H1 (cell line): ENCODE results near the gene LTBR. TPM values are rescaled to one million over a fixed set of nuclear protein-coding genes. Genes with fewer than 3 reads are reported as not detected.

Source experiments
- CTCF ChIA-PET: fragments of 300-600 bp; sonication (Branson Sonifier 250); formaldehyde crosslinking; loops from one replicate; lab custom pipeline; 2021; ENCODE audit not compliant: partially characterized antibody; lab: Charles Lee
- POLR2A ChIA-PET: fragments of 300-600 bp; sonication (Branson Sonifier 250); formaldehyde crosslinking; loops from one replicate; lab custom pipeline; 2021; ENCODE audit warnings: inconsistent platforms; ENCODE audit not compliant: partially characterized antibody; lab: Charles Lee
- DNase-seq, 2 experiments: peaks; one replicate each; pipeline versions ENCODE4 v3.0.0 to v3.0.0-alpha.2; 2010 to 2022; ENCODE audit warnings: low spot score in 2 of 2, low read depth in 1 of 2, mixed read lengths in 1 of 2
- FAIRE-seq: peaks from 2 replicates; lab custom pipeline; 2011; peaks lifted over from hg19 to GRCh38; lab: Jason Lieb, UNC
- H2AFZ ChIP-seq: 2 replicates; pipeline ENCODE4 v1.8.1; 2012; ENCODE audit warnings: low read length, inconsistent platforms
- H2AK5ac ChIP-seq: 2 replicates; pipeline ENCODE4 v1.6.1; 2013; ENCODE audit warnings: low read depth, low read length
- H2BK120ac ChIP-seq: replicated peaks from 2 replicates; pipeline ENCODE3; 2013; ENCODE audit warnings: low read depth, low read length, inconsistent platforms
- H2BK12ac ChIP-seq: 2 replicates; pipeline ENCODE4 v1.6.1; 2013; ENCODE audit warnings: low read depth, low read length
- H2BK15ac ChIP-seq: 2 replicates; pipeline ENCODE4 v1.6.1; 2013; ENCODE audit warnings: low read length
- H2BK20ac ChIP-seq: 2 replicates; pipeline ENCODE4 v1.6.1; 2013; ENCODE audit warnings: low read length
- H2BK5ac ChIP-seq: 2 replicates; pipeline ENCODE4 v1.6.1; 2013; ENCODE audit warnings: low read depth, low read length
- H3K14ac ChIP-seq: 2 replicates; pipeline ENCODE4 v1.6.1; 2013; ENCODE audit warnings: inconsistent platforms; ENCODE audit not compliant: insufficient read length
- H3K18ac ChIP-seq: 2 replicates; pipeline ENCODE4 v1.6.1; 2013; ENCODE audit warnings: low read length; ENCODE audit errors: extremely low read depth
- H3K23ac ChIP-seq: 2 replicates; pipeline ENCODE4 v1.6.1; 2013; ENCODE audit warnings: inconsistent platforms; ENCODE audit not compliant: insufficient read length
- H3K23me2 ChIP-seq: 2 replicates; pipeline ENCODE4 v1.6.1; 2013; ENCODE audit warnings: low read depth, low read length
- H3K27ac ChIP-seq: 2 replicates; pipeline ENCODE4 v1.6.1; 2011; ENCODE audit warnings: low read depth, low read length, inconsistent platforms
- H3K27me3 ChIP-seq, 4 experiments: replicated peaks in 1 of 4; 1 replicate in 1 of 4; 2 replicates in 3 of 4; pipeline versions ENCODE4 v1.6.1 to v1.8.1; 2011 to 2013; ENCODE audit warnings: low read length in 3 of 4, mild to moderate bottlenecking in 3 of 4, inconsistent platforms in 2 of 4, mixed read lengths in 2 of 4, moderate library complexity in 1 of 4; ENCODE audit not compliant: control insufficient read depth in 3 of 4, insufficient read depth in 3 of 4; ENCODE audit errors: extremely low read depth in 1 of 4
- H3K36me3 ChIP-seq, 4 experiments: 2 replicates each; pipeline versions ENCODE4 v1.6.1 to v1.8.1; 2011 to 2013; ENCODE audit warnings: mild to moderate bottlenecking in 4 of 4, low read length in 3 of 4, moderate library complexity in 2 of 4, control low read depth in 1 of 4, inconsistent platforms in 1 of 4; ENCODE audit not compliant: insufficient read depth in 4 of 4, control insufficient read depth in 2 of 4
- H3K4ac ChIP-seq: replicated peaks from 2 replicates; pipeline ENCODE3; 2013; ENCODE audit warnings: low read length, low read depth, mixed read lengths, inconsistent platforms; ENCODE audit not compliant: insufficient read length
- H3K4me1 ChIP-seq, 4 experiments: replicated peaks in 1 of 4; 1 replicate in 1 of 4; 2 replicates in 3 of 4; pipeline versions ENCODE4 v1.6.1 to v1.8.1; 2011 to 2013; ENCODE audit warnings: low read length in 3 of 4, inconsistent platforms in 2 of 4, mixed read lengths in 1 of 4; ENCODE audit not compliant: insufficient read depth in 4 of 4, control insufficient read depth in 3 of 4
- H3K4me2 ChIP-seq, 2 experiments: 2 replicates each; pipeline versions ENCODE4 v1.6.1 to v1.8.1; 2011 to 2013; ENCODE audit warnings: low read depth in 2 of 2, low read length in 2 of 2, control low read depth in 1 of 2, inconsistent platforms in 1 of 2, mild to moderate bottlenecking in 1 of 2; ENCODE audit not compliant: insufficient read depth in 1 of 2
- H3K4me3 ChIP-seq, 4 experiments: fragments of 200-600, 300-600 bp in 1 of 4; sonication (generic), shearing (Covaris generic), sonication (Bioruptor Twin) in 1 of 4; 2 replicates each; pipeline versions ENCODE4 v1.5.1 to v1.8.1; 2011 to 2016; ENCODE audit warnings: low read length in 4 of 4, low read depth in 3 of 4, control low read depth in 2 of 4, inconsistent platforms in 2 of 4, mild to moderate bottlenecking in 2 of 4, mixed read lengths in 1 of 4, moderate library complexity in 1 of 4; ENCODE audit not compliant: insufficient read depth in 2 of 4; ENCODE audit errors: extremely low read depth in 1 of 4
- H3K56ac ChIP-seq: replicated peaks from 2 replicates; pipeline ENCODE3; 2013; ENCODE audit warnings: low read depth, mild to moderate bottlenecking, mixed read lengths, low read length, inconsistent platforms; ENCODE audit not compliant: insufficient read length
- H3K79me1 ChIP-seq: 2 replicates; pipeline ENCODE4 v1.6.1; 2013; ENCODE audit warnings: low read depth, low read length, control low read depth
- H3K79me2 ChIP-seq, 2 experiments: 2 replicates each; pipeline versions ENCODE4 v1.6.1 to v1.8.1; 2012 to 2013; ENCODE audit warnings: low read length in 2 of 2, mild to moderate bottlenecking in 2 of 2, inconsistent platforms in 1 of 2; ENCODE audit not compliant: insufficient read depth in 2 of 2, control insufficient read depth in 1 of 2
- H3K9ac ChIP-seq, 4 experiments: replicated peaks in 1 of 4; 1 replicate in 1 of 4; 2 replicates in 3 of 4; pipeline versions ENCODE4 v1.6.1 to v1.8.1; 2011 to 2013; ENCODE audit warnings: low read depth in 3 of 4, low read length in 3 of 4, control low read depth in 2 of 4, mild to moderate bottlenecking in 2 of 4, moderate library complexity in 2 of 4, inconsistent platforms in 1 of 4; ENCODE audit errors: extremely low read depth in 1 of 4
- H3K9me3 ChIP-seq, 2 experiments: 2 replicates each; pipeline versions ENCODE4 v1.6.1 to v1.8.1; 2012 to 2013; ENCODE audit warnings: mild to moderate bottlenecking in 2 of 2, moderate library complexity in 2 of 2, control low read depth in 1 of 2, inconsistent platforms in 1 of 2, low read depth in 1 of 2, low read length in 1 of 2, mixed read lengths in 1 of 2; ENCODE audit not compliant: insufficient read depth in 2 of 2
- H4K20me1 ChIP-seq, 2 experiments: replicated peaks in 1 of 2; 2 replicates each; pipeline versions ENCODE3 to v1.8.1; 2011 to 2013; ENCODE audit warnings: inconsistent platforms in 2 of 2, low read length in 2 of 2, mild to moderate bottlenecking in 1 of 2; ENCODE audit not compliant: insufficient read depth in 2 of 2, control insufficient read depth in 1 of 2
- H4K5ac ChIP-seq: 2 replicates; pipeline ENCODE4 v1.6.1; 2013; ENCODE audit warnings: low read length, low read depth, mixed read lengths, inconsistent platforms; ENCODE audit not compliant: insufficient read length
- H4K8ac ChIP-seq: 2 replicates; pipeline ENCODE4 v1.8.0; 2013; ENCODE audit warnings: mild to moderate bottlenecking, moderate library complexity, low read length, inconsistent platforms; ENCODE audit not compliant: insufficient read depth; ENCODE audit errors: extremely low read depth
- H4K91ac ChIP-seq: replicated peaks from 2 replicates; pipeline ENCODE3; 2013; ENCODE audit warnings: low read length, mixed read lengths, inconsistent platforms; ENCODE audit not compliant: insufficient read length
- EP300 ChIP-seq, 2 experiments: IDR thresholded peaks; 1 replicate in 1 of 2; 2 replicates in 1 of 2; pipeline ENCODE4 v1.6.1; 2011 to 2012; ENCODE audit warnings: low read depth in 2 of 2, low read length in 2 of 2, mild to moderate bottlenecking in 2 of 2, borderline replicate concordance in 1 of 2, inconsistent platforms in 1 of 2, moderate library complexity in 1 of 2
- GABPA ChIP-seq: IDR thresholded peaks from 2 replicates; pipeline ENCODE4 v1.6.1; 2011; ENCODE audit warnings: mild to moderate bottlenecking, low read length, moderate library complexity, borderline replicate concordance; ENCODE audit not compliant: insufficient read depth
- HDAC6 ChIP-seq: IDR thresholded peaks from one replicate; pipeline ENCODE4 v1.7.1; 2012; ENCODE audit warnings: low read depth, mild to moderate bottlenecking, inconsistent platforms, low read length, moderate library complexity
- POU5F1 ChIP-seq: IDR thresholded peaks from 2 replicates; pipeline ENCODE4 v1.6.1; 2011; ENCODE audit warnings: low read depth, mild to moderate bottlenecking, low read length, moderate library complexity
- SIX5 ChIP-seq: IDR thresholded peaks from 2 replicates; pipeline ENCODE4 v1.6.1; 2011; ENCODE audit warnings: mild to moderate bottlenecking, low read depth, low read length
- TAF1 ChIP-seq: IDR thresholded peaks from 2 replicates; pipeline ENCODE4 v1.6.1; 2011; ENCODE audit warnings: mild to moderate bottlenecking, low read depth, low read length
- WGBS, 2 experiments: shearing (Covaris generic) in 1 of 2; methylation state at CpG; one replicate each; pipeline versions ENCODE4 v1.1.6 to v1.1.7; 2013 to 2015; ENCODE audit warnings: low lambda C conversion rate in 2 of 2, mixed read lengths in 2 of 2, inconsistent platforms in 1 of 2, low coverage in 1 of 2, missing lambda C conversion rate in 1 of 2; ENCODE audit not compliant: insufficient replicate concordance in 2 of 2, insufficient coverage in 1 of 2, insufficient read length in 1 of 2; ENCODE audit errors: extremely low coverage in 1 of 2, missing lambda C conversion rate in 1 of 2; 5-methylcytosine and 5-hydroxymethylcytosine counted together
- polyA plus RNA-seq, 7 experiments: library from polyadenylated mRNA; depleted of rRNA in 3 of 7; stranded (reverse) in 5 of 7; unstranded in 2 of 7; fragments of >200 nt in 5 of 7; fragments of 200-250 nt in 2 of 7; gene quantifications; 1 replicate in 5 of 7; 2 replicates in 1 of 7; 4 replicates in 1 of 7; pipeline versions ENCODE4 v1.2.1 to v1.2.3, GENCODE V29; 2011 to 2013; ENCODE audit warnings: missing spikeins in 2 of 7, mixed read lengths in 2 of 7
- total RNA-seq: library from RNA; stranded (reverse); fragmentation: NEBNext Ultra II Directional; extraction: Animal tissue kit (Norgen Biotek cat#: 25700); gene quantifications from 2 replicates; pipeline ENCODE4 v1.2.1, GENCODE V29; 2021

The LTBR gene
- total and polyA plus RNA-seq, 2 of the 8 experiments (the other 6 are each of a cell fraction or from before 2014, with no cell fraction given), result 5.1 to 6.3 TPM

DNA sequence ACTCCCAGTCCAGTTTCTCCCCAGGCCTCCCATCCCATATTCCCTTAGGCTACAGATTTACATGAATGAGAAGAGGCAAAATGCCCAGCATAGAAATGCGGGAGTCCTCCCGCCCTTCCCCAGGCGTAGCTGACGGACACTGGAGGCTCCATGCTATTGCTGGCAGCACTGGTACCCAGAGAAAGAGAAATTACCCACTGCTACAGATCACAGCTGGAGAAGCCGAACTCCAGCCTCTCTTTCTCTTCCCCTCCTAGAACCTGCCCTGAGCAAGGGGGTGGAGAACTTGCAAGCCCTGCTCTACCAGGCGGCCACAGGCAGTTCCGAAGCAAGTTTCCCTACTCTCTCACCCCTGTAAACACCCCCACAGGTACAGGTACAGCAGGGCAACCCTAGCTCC, 3.6 kb downstream of the LTBR start:
- Histone ChIP-seq H3K36me3 (no peaks in the 10 kb centered on the region), H2BK5ac (no peak overlapping the region), H3K79me1 (no peaks in the 10 kb centered on the region), H2AK5ac (no peak overlapping the region), H3K4me1 (peaks cover 0 to 23% (median 15%) of the 10 kb centered on the region in 4 experiments; a peak in 6 of 7 replicates), H2BK12ac (no peak overlapping the region), H3K4me2 (no peak overlapping the region), H3K27me3 (peaks cover 0 to 24% (median 16%) of the 10 kb centered on the region in 4 experiments; a peak in 6 of 7 replicates), H3K56ac (no peak overlapping the region), H3K14ac (no peak overlapping the region), H3K23me2 (peaks cover 1% of the 10 kb centered on the region; the same call in 1 of the 2 replicates), H3K4me3 (no peak overlapping the region), H3K18ac (no peak overlapping the region), H2BK120ac (no peak overlapping the region), H4K20me1 (no peaks in the 10 kb centered on the region), H3K9ac (no peak overlapping the region), H3K79me2 (no peaks in the 10 kb centered on the region), H3K27ac (no peak overlapping the region), H2AFZ (no peak overlapping the region), H3K4ac (no peak overlapping the region), H3K9me3 (no peaks in the 10 kb centered on the region), H4K5ac (no peak overlapping the region), H3K23ac (no peak overlapping the region), H2BK15ac (no peak overlapping the region), H2BK20ac (no peak overlapping the region), H4K8ac (no peak overlapping the region), H4K91ac (no peak overlapping the region)
- ChIA-PET POLR2A (interaction anchor here (0.7 to 2.1 kb wide), 8 partner anchors 8 to 75 kb away, joined by 3 to 17 read pairs (median 3); partner anchors contain the start of gene SCNN1A), CTCF (interaction anchor here (0.9 to 1.9 kb wide), 8 partner anchors 14 to 49 kb away, joined by 3 to 6 read pairs (median 4); no protein-coding TSS in a partner anchor)
- 88% methylated on average over 7 of the region's 7 CpGs; no CpG with 5 or more reads in 1 of the 2 experiments for WGBS, 2 experiments
- FAIRE-seq (no peak), DNase-seq (no peak)
- TF ChIP-seq HDAC6 (no peak), EP300 (IDR thresholded peaks at IDR 0.05; ENCODE audit: borderline replicate concordance in 1 of 2, low read depth in 2 of 2, low read length in 2 of 2) (no peak), POU5F1 (no peak), GABPA (no peak), TAF1 (no peak), SIX5 (no peak)
